Ishikawa (cell line): ENCODE data around the gene KRT77.

Source experiments
- CEBPB ChIP-seq: IDR thresholded peaks from 2 replicates; pipeline ENCODE4 v1.6.1; 2012
- CREB1 ChIP-seq: IDR thresholded peaks from 2 replicates; pipeline ENCODE4 v1.6.1; 2012; ENCODE audit warnings: low read depth
- EGR1 ChIP-seq: IDR thresholded peaks from 2 replicates; pipeline ENCODE4 v1.6.1; 2012
- EP300 ChIP-seq: IDR thresholded peaks from 2 replicates; pipeline ENCODE4 v1.6.1; 2012; ENCODE audit warnings: borderline replicate concordance
- FOXM1 ChIP-seq: IDR thresholded peaks from 2 replicates; pipeline ENCODE4 v1.6.1; 2012; ENCODE audit warnings: low read depth, borderline replicate concordance
- NFIC ChIP-seq: IDR thresholded peaks from 2 replicates; pipeline ENCODE4 v1.6.1; 2012
- RAD21 ChIP-seq: IDR thresholded peaks from 2 replicates; pipeline ENCODE4 v1.6.1; 2012; ENCODE audit warnings: low read depth
- TAF1 ChIP-seq: IDR thresholded peaks from 2 replicates; pipeline ENCODE4 v1.6.1; 2012; ENCODE audit warnings: low read depth, mild to moderate bottlenecking
- TCF12 ChIP-seq: IDR thresholded peaks from 2 replicates; pipeline ENCODE4 v1.6.1; 2012; ENCODE audit warnings: low read depth
- TEAD4 ChIP-seq: IDR thresholded peaks from 2 replicates; pipeline ENCODE4 v1.6.1; 2012
- YY1 ChIP-seq: IDR thresholded peaks from 2 replicates; pipeline ENCODE4 v1.6.1; 2012; ENCODE audit warnings: low read depth
- ZBTB7A ChIP-seq: IDR thresholded peaks from 2 replicates; pipeline ENCODE4 v1.6.1; 2012; ENCODE audit warnings: low read depth
- TF ChIP-seq, protein P1 (sequence below): IDR thresholded peaks from 2 replicates; pipeline ENCODE4 v1.6.1; 2012
- TF ChIP-seq, protein P2 (sequence below): IDR thresholded peaks from 2 replicates; pipeline ENCODE4 v1.6.1; 2012
- TF ChIP-seq, protein P3 (sequence below): IDR thresholded peaks from 2 replicates; pipeline ENCODE4 v1.6.1; 2012; ENCODE audit warnings: low read depth, mild to moderate bottlenecking

Gene KRT77

DNA sequence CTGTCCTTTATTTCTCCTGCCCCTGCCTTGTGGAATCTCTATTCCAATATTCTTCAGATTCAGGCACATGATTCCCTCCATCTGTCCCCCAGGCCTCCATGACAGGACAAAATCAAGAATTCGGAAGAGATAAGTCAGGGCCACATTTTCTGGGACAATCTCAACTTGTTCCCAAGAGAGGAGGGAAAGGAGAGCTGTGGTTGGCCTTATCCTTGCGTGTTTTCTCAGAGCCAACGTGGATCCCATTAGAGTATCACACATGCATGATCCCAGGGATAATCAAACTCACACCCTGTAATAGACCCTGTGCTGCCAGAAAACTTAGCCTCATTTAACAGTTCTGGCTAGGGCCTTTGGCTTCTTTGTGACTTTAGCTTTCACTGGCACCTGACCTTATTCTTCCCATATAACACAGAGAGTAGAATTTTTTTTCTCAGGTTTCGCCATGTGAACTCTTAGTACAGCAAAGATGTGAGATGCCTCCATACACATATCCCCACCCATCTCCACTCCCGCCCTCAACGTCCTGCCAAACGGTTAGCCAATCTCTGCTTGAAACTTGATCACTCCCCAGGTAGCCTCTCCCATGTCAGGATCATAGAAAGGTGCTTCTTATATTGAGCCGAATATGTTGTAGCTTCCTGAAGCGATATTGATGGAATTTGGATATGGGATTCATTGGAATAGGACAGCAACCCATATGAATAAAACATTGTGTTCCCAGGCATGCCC, 16.4 kb downstream of the KRT77 start:
- TF ChIP-seq FOXM1 (no peak), TCF12 (no peak)
- TF ChIP-seq, protein P1, sequence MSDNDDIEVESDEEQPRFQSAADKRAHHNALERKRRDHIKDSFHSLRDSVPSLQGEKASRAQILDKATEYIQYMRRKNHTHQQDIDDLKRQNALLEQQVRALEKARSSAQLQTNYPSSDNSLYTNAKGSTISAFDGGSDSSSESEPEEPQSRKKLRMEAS: no peak

DNA sequence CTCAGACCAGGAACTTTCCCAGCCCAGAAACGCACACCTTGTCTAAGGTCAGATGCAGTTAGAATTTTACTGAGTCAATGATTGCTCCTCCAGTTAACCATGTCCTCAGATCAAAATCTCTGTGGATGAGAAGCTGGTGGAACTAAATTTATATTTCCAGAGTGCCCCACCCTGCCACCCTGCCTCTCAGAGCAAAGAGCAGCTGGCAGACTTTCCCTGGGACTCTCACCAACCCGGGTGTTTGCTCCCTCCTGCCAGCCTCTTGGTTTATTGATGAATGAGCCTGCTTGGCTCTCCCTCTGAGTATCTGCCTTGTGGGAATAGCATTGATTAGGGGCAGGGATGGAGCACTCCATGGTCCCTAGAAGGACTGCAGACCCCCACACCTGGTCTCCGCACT, 17.3 kb downstream of the KRT77 start:
- TF ChIP-seq EP300 (no peak), TEAD4 (no peak), YY1 (no peak), CEBPB (no peak), FOXM1 (no peak)
- TF ChIP-seq, protein P2, sequence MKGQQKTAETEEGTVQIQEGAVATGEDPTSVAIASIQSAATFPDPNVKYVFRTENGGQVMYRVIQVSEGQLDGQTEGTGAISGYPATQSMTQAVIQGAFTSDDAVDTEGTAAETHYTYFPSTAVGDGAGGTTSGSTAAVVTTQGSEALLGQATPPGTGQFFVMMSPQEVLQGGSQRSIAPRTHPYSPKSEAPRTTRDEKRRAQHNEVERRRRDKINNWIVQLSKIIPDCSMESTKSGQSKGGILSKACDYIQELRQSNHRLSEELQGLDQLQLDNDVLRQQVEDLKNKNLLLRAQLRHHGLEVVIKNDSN: no peak
- TF ChIP-seq, protein P1: no peak

DNA sequence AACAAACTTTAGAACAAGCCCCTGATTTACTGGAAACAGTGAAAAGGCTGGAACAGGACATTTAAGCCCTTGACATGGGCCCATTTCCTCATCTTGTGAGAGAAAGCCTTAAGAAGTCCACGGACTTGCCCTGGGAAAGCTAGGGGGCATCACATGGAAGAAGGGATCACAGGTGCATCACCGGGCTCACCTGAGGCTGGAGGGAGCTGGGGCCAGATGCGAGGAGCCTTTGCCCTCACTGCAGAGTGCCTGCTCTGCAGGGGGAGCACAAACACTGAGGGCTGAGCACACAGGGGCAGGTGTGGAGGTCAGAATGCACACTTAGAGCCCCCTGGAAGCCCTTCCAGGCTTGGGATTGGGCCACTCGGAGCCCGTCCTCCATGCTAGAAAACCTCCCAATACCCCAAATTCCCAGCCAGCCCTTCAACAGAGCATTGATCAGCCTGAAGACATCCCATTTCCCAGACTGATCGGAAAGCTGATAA, 17.9 kb downstream of the KRT77 start:
- TF ChIP-seq TAF1: no peak
- TF ChIP-seq, protein P2: no peak
- TF ChIP-seq, protein P3, sequence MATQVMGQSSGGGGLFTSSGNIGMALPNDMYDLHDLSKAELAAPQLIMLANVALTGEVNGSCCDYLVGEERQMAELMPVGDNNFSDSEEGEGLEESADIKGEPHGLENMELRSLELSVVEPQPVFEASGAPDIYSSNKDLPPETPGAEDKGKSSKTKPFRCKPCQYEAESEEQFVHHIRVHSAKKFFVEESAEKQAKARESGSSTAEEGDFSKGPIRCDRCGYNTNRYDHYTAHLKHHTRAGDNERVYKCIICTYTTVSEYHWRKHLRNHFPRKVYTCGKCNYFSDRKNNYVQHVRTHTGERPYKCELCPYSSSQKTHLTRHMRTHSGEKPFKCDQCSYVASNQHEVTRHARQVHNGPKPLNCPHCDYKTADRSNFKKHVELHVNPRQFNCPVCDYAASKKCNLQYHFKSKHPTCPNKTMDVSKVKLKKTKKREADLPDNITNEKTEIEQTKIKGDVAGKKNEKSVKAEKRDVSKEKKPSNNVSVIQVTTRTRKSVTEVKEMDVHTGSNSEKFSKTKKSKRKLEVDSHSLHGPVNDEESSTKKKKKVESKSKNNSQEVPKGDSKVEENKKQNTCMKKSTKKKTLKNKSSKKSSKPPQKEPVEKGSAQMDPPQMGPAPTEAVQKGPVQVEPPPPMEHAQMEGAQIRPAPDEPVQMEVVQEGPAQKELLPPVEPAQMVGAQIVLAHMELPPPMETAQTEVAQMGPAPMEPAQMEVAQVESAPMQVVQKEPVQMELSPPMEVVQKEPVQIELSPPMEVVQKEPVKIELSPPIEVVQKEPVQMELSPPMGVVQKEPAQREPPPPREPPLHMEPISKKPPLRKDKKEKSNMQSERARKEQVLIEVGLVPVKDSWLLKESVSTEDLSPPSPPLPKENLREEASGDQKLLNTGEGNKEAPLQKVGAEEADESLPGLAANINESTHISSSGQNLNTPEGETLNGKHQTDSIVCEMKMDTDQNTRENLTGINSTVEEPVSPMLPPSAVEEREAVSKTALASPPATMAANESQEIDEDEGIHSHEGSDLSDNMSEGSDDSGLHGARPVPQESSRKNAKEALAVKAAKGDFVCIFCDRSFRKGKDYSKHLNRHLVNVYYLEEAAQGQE: no peak
- no peak for TF ChIP-seq CREB1
- no peak for TF ChIP-seq FOXM1
- TF ChIP-seq RAD21: no peak
- TF ChIP-seq TCF12: no peak
- no peak for TF ChIP-seq YY1
- TF ChIP-seq TEAD4: no peak
- no peak for TF ChIP-seq ZBTB7A
- no peak for TF ChIP-seq EGR1
- no peak for TF ChIP-seq NFIC
- TF ChIP-seq CEBPB: no peak
- TF ChIP-seq EP300: no peak
- TF ChIP-seq, protein P1: no peak

DNA sequence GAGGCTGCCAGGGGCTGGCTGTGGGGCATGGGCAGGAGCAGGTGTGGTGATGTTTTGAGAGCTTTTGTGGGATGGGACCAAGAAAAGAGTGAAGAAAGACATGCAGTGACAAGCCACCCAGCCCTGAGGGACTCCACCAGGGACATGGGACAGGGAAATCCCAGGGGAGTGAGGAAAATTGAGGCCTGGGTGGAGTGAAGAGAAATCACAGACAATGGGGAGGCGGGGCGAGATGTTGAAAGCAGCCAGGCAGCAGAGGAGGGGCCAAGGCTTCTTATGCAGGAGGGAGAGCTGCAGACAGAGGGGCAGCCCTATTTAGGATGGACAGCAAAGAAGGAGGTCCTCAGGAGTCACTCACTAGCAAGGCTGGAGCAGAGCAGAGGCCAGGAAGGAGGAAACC, 18.9 kb downstream of the KRT77 start:
- TF ChIP-seq, protein P1: no peak
- TF ChIP-seq TEAD4: no peak
- TF ChIP-seq RAD21: no peak
- TF ChIP-seq TAF1: no peak
- TF ChIP-seq, protein P2: no peak
- TF ChIP-seq, protein P3: no peak
- no peak for TF ChIP-seq CREB1

DNA sequence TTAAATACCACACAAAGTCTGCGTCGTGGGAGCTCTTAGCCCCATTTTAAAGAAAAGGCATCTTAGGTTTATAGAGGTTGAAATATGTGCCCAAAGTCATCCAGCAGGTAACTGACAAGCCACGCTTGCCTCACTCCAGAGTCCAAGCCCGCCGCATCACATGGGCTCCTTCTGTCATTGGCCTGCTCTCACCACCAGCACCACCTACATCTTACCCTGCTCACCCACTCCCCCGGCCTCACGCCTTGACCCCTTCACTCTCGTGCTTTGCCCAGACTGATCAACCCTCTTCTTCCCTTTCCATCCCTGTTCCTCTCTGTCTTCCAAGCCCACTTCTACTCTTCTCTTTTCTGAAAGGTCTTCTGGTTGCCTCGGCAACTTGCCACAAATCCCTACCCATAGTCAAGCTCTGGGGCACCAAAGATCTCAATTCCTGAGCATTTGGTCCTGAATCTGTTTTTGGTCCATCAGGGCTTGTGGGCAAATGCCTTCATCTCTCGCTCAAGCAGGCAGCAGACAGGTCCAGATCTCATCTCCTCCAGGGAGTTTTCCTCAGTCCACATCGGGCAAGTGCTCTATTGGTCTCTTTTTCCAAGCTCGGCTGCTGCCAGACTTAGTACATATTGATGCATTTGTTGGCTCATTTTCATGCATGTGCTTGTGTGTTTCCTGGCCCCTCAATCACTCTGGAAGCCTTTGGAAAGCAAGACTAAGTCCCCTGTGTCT, 19.6 kb downstream of the KRT77 start:
- TF ChIP-seq, protein P1: no peak
- no peak for TF ChIP-seq TCF12
- TF ChIP-seq CEBPB: no peak
- TF ChIP-seq RAD21: no peak
- TF ChIP-seq NFIC: no peak
- no peak for TF ChIP-seq EP300
- no peak for TF ChIP-seq TAF1
- no peak for TF ChIP-seq YY1
- no peak for TF ChIP-seq EGR1
- no peak for TF ChIP-seq TEAD4
- no peak for TF ChIP-seq CREB1
- TF ChIP-seq, protein P3: no peak
- no peak for TF ChIP-seq FOXM1
- no peak for TF ChIP-seq ZBTB7A
- TF ChIP-seq, protein P2: no peak
